Esophagus mucosa (tissue), 1 donor: ENCODE results near the gene HACE1. TPM values are rescaled to one million over a fixed set of nuclear protein-coding genes. Genes with fewer than 3 reads are reported as not detected.
A peak's percentile ranks its signal among the peaks of the same experiment; 100 is the strongest.
"Not testable (repeated sequence)": the region's sequence is repeated elsewhere in the genome, so short reads cannot be mapped to it uniquely, and the experiment has no call there.

Experiments
- ATAC-seq: fragments of 200-7000 bp; cut with Tn5 transposase; one replicate; pipeline ENCODE4 v1.9.1; 2020
- total RNA-seq: library from RNA; stranded (reverse); gene quantifications from one replicate; pipeline ENCODE4 v1.2.4, GENCODE V29; 2023
- donor health status: DM: yes; HTN: yes; CAD: no.

Gene HACE1
- total RNA-seq, 1 donor from 2014 or later: 9.0 TPM

GRCh38 chr6:104828478-104828877 lies 31.2 kb downstream of the HACE1 start:
- ATAC-seq: no peak

- not testable (repeated sequence) for ATAC-seq
Observed at GRCh38 chr6:104820820-104821219, 38.9 kb downstream of the HACE1 start.

GRCh38 chr6:104816125-104816524 lies 43.6 kb downstream of the HACE1 start:
- ATAC-seq: no peak

GRCh38 chr6:104814743-104815142 lies 45.0 kb downstream of the HACE1 start:
- no peak for ATAC-seq

GRCh38 chr6:104813552-104813951 lies 46.2 kb downstream of the HACE1 start:
- no peak for ATAC-seq

GRCh38 chr6:104809116-104809515 lies 50.6 kb downstream of the HACE1 start:
- ATAC-seq: no peak

GRCh38 chr6:104805335-104805734 lies 54.4 kb downstream of the HACE1 start:
- not testable (repeated sequence) for ATAC-seq

GRCh38 chr6:104799134-104799657 lies 60.5 kb downstream of the HACE1 start:
- no peak for ATAC-seq

- no peak for ATAC-seq
Observed at GRCh38 chr6:104796031-104796785, 63.5 kb downstream of the HACE1 start.

- no peak for ATAC-seq
Observed at GRCh38 chr6:104795363-104795762, 64.4 kb downstream of the HACE1 start.

GRCh38 chr6:104789770-104790190 lies 69.9 kb downstream of the HACE1 start:
- ATAC-seq: peak; percentile 45

- ATAC-seq: no peak
Observed at GRCh38 chr6:104788400-104788799, 71.3 kb downstream of the HACE1 start.

GRCh38 chr6:104787305-104787704 lies 72.4 kb downstream of the HACE1 start:
- ATAC-seq: no peak

- no peak for ATAC-seq
Observed at GRCh38 chr6:104784884-104785283, 74.8 kb downstream of the HACE1 start.

GRCh38 chr6:104771258-104771832 lies 88.4 kb downstream of the HACE1 start:
- ATAC-seq: peak; percentile 56

GRCh38 chr6:104768906-104769305 lies 90.8 kb downstream of the HACE1 start:
- ATAC-seq: no peak

GRCh38 chr6:104766595-104766994 lies 93.1 kb downstream of the HACE1 start:
- ATAC-seq: no peak

GRCh38 chr6:104754788-104755409 lies 104.8 kb downstream of the HACE1 start:
- ATAC-seq: no peak

- ATAC-seq: no peak
Observed at GRCh38 chr6:104753251-104753650, 106.5 kb downstream of the HACE1 start.

GRCh38 chr6:104750449-104750848 lies 109.3 kb downstream of the HACE1 start:
- ATAC-seq: no peak

- not testable (repeated sequence) for ATAC-seq
Observed at GRCh38 chr6:104739124-104739523, 120.6 kb downstream of the HACE1 start.

GRCh38 chr6:104737567-104737966 lies 122.2 kb downstream of the HACE1 start:
- ATAC-seq: not testable (repeated sequence)

- ATAC-seq: no peak
Observed at GRCh38 chr6:104736545-104736944, 123.2 kb downstream of the HACE1 start.

GRCh38 chr6:104730450-104730849 lies 129.3 kb downstream of the HACE1 start:
- no peak for ATAC-seq
